GM12891 (cell line): ENCODE results near the gene GSX1.

Experiments
- DNase-seq: peaks from one replicate; pipeline ENCODE4 v3.0.0; 2011; ENCODE audit warnings: low spot score; ENCODE audit not compliant: insufficient read length
- FAIRE-seq: peaks from 2 replicates; lab custom pipeline; 2011; peaks lifted over from hg19 to GRCh38; lab: Jason Lieb, UNC
- PAX5 ChIP-seq: IDR thresholded peaks from 2 replicates; pipeline ENCODE4 v1.6.1; 2011; ENCODE audit warnings: low read length, moderate library complexity, mild to moderate bottlenecking; ENCODE audit not compliant: insufficient read depth, severe bottlenecking
- POLR2A ChIP-seq: IDR thresholded peaks from 2 replicates; pipeline ENCODE4 v1.6.1; 2011; ENCODE audit warnings: low read depth, low read length, control low read depth
- POLR2AphosphoS5 ChIP-seq: IDR thresholded peaks from 2 replicates; pipeline ENCODE4 v1.6.1; 2011; ENCODE audit warnings: low read depth, low read length, control low read depth
- POU2F2 ChIP-seq: IDR thresholded peaks from 2 replicates; pipeline ENCODE4 v1.6.1; 2011; ENCODE audit warnings: low read depth, mild to moderate bottlenecking, control low read depth, low read length, moderate library complexity
- SPI1 ChIP-seq: IDR thresholded peaks from 2 replicates; pipeline ENCODE4 v1.6.1; 2011; ENCODE audit warnings: low read depth, low read length, control low read depth
- TAF1 ChIP-seq: IDR thresholded peaks from 2 replicates; pipeline ENCODE4 v1.6.1; 2011; ENCODE audit warnings: low read depth, low read length, control low read depth

GSX1 gene

DNA sequence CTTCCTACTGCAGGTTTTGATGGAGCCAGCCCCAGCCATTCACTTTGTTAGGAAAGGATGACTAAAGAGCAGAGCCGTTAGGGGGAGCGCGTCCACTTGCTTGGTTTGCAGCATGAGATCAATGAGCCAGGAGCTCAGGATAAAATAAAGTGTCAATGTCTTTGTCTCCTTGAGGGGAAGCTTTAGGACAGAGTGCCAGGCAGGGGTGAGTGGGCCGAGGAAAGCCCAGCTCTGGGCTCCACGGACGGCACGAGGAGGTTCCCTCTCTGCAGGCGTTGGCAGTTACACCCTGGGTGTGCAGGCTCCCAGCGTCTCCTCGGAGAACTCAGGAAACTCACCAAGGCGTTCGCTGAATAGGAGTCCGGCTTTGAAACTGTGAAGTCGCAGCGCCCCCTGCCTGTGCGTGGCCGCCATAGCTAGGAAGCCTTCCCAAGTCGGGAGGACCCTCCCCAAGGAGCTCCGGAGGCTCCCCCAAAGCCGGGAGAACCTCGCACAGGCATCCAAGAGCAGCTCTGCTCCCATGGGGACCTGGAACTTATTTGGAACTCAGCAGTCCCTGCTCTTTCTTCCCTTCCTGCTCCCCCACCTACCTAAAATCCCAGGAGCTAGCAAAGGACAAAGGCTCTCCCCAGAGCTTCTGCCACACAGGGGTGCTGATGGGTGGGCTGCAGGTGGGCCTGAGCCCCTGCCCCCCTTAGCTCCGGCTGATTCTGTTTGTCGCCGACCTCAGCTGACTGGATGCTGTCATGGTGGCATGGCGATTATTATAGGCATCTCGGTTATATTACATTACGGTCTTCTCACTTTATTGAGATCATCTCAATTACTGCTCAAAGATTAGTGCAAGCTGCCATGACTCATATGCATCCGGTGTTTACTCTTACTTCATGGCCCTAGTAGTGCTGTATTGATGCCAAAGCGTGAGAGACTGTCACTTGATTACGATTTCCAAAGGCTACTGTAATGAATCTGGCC lies 34.4 kb downstream of the GSX1 start:
- FAIRE-seq: peak; percentile 88
- TF ChIP-seq SPI1 (no peak), PAX5 (no peak), POLR2A (no peak), POU2F2 (no peak), TAF1 (no peak), POLR2AphosphoS5 (no peak)
- DNase-seq: peak; percentile 62

DNA sequence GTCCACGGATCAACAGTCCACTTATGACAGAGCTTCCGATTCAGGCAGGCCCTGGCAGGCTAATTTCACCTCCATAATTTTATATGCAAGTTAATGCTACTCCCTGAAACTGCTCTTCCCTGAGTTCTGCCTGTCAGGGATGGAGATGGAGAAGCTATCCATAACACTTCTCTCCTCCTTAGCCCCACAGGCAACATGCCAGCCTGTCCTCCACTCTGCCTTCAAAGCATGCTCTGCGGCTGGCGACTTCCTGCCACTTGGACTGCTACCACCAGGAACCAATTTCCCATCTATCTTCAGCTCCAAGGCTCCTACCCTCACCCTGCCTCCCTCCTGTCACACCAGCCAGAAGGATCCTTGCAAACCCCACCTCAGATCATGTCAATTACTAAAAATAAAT lies 35.4 kb downstream of the GSX1 start:
- FAIRE-seq (no peak), DNase-seq (no peak)
- TF ChIP-seq SPI1 (no peak), POLR2AphosphoS5 (no peak), TAF1 (no peak), POU2F2 (no peak), PAX5 (no peak), POLR2A (no peak)

GRCh38 chr13:27830010-27830409 lies 37.7 kb downstream of the GSX1 start:
- peak; percentile 65 for FAIRE-seq
- TF ChIP-seq SPI1: no peak
- no peak for TF ChIP-seq TAF1
- TF ChIP-seq POLR2AphosphoS5: no peak
- no peak for TF ChIP-seq PAX5
- no peak for TF ChIP-seq POU2F2
- no peak for TF ChIP-seq POLR2A
- peak; percentile 72 for DNase-seq

DNA sequence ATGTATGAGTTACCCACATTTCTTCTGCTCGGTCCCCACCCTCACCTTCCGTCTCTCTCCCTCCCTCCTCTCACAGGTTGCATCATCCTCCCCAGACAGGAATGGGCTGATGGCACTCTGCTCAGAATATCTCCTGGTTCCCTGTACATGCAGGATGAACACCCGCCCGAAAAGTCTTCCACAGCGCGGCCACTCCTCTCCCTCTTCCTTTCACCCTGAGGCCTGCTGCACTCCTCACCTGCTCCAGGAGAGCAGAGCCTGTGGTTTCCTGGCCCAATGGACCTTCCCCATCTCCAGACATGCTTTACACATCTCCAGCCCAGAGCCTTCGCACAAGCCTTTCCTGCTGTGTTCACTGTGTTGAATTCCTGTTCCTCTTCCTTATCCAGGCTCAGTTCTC lies 40.9 kb downstream of the GSX1 start:
- FAIRE-seq (no peak), DNase-seq (no peak)
- TF ChIP-seq POU2F2 (no peak), TAF1 (no peak), SPI1 (no peak), PAX5 (no peak), POLR2A (no peak), POLR2AphosphoS5 (no peak)

- FAIRE-seq: no peak
- TF ChIP-seq SPI1 (no peak), PAX5 (no peak), POU2F2 (no peak), POLR2AphosphoS5 (no peak), POLR2A (no peak), TAF1 (no peak)
- no peak for DNase-seq
Observed at GRCh38 chr13:27834095-27834494, 41.8 kb downstream of the GSX1 start.

DNA sequence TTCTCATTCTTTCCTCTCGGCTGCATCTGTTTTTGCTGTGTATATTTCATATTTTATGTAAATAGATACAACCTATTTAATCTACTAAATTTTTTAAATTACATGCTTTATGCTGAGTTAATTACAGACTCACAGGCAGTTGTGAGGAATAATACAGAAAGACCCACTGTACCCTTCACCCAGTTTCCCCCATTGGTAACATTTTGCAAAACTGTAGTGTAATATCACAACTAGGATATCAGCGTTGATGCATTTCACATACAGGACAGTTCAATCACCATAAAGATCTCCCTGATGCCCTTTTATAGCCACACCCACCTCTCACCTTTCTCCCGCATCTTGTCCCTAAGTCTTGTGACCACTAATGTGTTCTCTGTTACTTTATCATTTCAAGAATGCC lies 43.5 kb downstream of the GSX1 start:
- DNase-seq: no peak
- TF ChIP-seq PAX5: no peak
- no peak for TF ChIP-seq POU2F2
- no peak for TF ChIP-seq POLR2AphosphoS5
- no peak for TF ChIP-seq TAF1
- no peak for TF ChIP-seq POLR2A
- TF ChIP-seq SPI1: no peak
- FAIRE-seq: no peak

- FAIRE-seq: no peak
- TF ChIP-seq POLR2AphosphoS5 (no peak), SPI1 (no peak), PAX5 (no peak), TAF1 (no peak), POLR2A (no peak), POU2F2 (no peak)
- no peak for DNase-seq
Observed at GRCh38 chr13:27839809-27840467, 47.7 kb downstream of the GSX1 start.

- FAIRE-seq (no peak), DNase-seq (no peak)
- no peak for TF ChIP-seq PAX5
- no peak for TF ChIP-seq POLR2A
- no peak for TF ChIP-seq POU2F2
- no peak for TF ChIP-seq POLR2AphosphoS5
Observed at GRCh38 chr13:27842571-27842970, 50.3 kb downstream of the GSX1 start.
